Right lobe of liver (tissue), 4 donors: Measurements from ENCODE around the gene SRD5A1.

Source experiments
- CTCF ChIP-seq, 4 donors: fragments of 200-600 bp in 3 of 4; fragments of 450-650 bp in 1 of 4; IDR thresholded peaks; one replicate each; pipeline versions ENCODE4 v1.5.1 to v1.8.0; 2016 to 2022; ENCODE audit warnings: antibody characterized with exemption in 4 of 4, mild to moderate bottlenecking in 2 of 4
- POLR2A ChIP-seq: fragments of 450-650 bp; IDR thresholded peaks from one replicate; pipeline ENCODE4 v1.6.1; 2017; ENCODE audit warnings: antibody characterized with exemption, mild to moderate bottlenecking
- donor health status: DM: no; HTN: no; CAD: no.
- donor health status: DM: no; HTN: no; CAD: no.
- donor health status: DM: no; HTN: yes; CAD: no.

DNA sequence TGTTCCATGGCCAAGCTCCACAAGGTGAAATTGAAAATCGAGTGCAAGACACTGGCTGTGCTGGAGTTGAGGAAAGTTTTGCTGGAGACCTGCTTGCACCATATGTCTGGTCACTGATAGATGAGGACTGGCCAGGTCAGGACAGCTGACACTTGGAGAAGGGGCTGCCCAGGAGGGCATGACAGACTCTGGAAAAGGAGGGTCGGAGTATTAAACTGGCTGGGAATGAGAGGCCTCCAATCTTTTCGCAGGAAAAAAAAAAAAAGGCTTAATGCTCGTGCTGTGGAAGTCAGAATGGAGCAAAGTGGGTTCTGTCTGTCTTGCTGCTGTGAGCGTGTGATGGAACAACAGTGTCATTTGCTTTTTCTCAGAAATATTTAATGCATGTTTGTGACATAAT is 85.5 kb downstream of the SRD5A1 start:
- TF ChIP-seq POLR2A (no peak), CTCF (IDR thresholded peaks at IDR 0.05) (no peak)
